H1 (cell line): ENCODE measurements around the gene SEMA4D. TPM values are rescaled to one million over a fixed set of nuclear protein-coding genes. Genes with fewer than 3 reads are reported as not detected.

Experiments
- CTCF ChIA-PET: fragments of 300-600 bp; sonication (Branson Sonifier 250); formaldehyde crosslinking; loops from one replicate; lab custom pipeline; 2021; ENCODE audit not compliant: partially characterized antibody; lab: Charles Lee
- POLR2A ChIA-PET: fragments of 300-600 bp; sonication (Branson Sonifier 250); formaldehyde crosslinking; loops from one replicate; lab custom pipeline; 2021; ENCODE audit warnings: inconsistent platforms; ENCODE audit not compliant: partially characterized antibody; lab: Charles Lee
- DNase-seq, 2 experiments: peaks; one replicate each; pipeline versions ENCODE4 v3.0.0 to v3.0.0-alpha.2; 2010 to 2022; ENCODE audit warnings: low spot score in 2 of 2, low read depth in 1 of 2, mixed read lengths in 1 of 2
- FAIRE-seq: peaks from 2 replicates; lab custom pipeline; 2011; peaks lifted over from hg19 to GRCh38; lab: Jason Lieb, UNC
- H2AFZ ChIP-seq: 2 replicates; pipeline ENCODE4 v1.8.1; 2012; ENCODE audit warnings: low read length, inconsistent platforms
- H2AK5ac ChIP-seq: 2 replicates; pipeline ENCODE4 v1.6.1; 2013; ENCODE audit warnings: low read depth, low read length
- H2BK120ac ChIP-seq: replicated peaks from 2 replicates; pipeline ENCODE3; 2013; ENCODE audit warnings: low read depth, low read length, inconsistent platforms
- H2BK12ac ChIP-seq: 2 replicates; pipeline ENCODE4 v1.6.1; 2013; ENCODE audit warnings: low read depth, low read length
- H2BK15ac ChIP-seq: 2 replicates; pipeline ENCODE4 v1.6.1; 2013; ENCODE audit warnings: low read length
- H2BK20ac ChIP-seq: 2 replicates; pipeline ENCODE4 v1.6.1; 2013; ENCODE audit warnings: low read length
- H2BK5ac ChIP-seq: 2 replicates; pipeline ENCODE4 v1.6.1; 2013; ENCODE audit warnings: low read depth, low read length
- H3K14ac ChIP-seq: 2 replicates; pipeline ENCODE4 v1.6.1; 2013; ENCODE audit warnings: inconsistent platforms; ENCODE audit not compliant: insufficient read length
- H3K18ac ChIP-seq: 2 replicates; pipeline ENCODE4 v1.6.1; 2013; ENCODE audit warnings: low read length; ENCODE audit errors: extremely low read depth
- H3K23ac ChIP-seq: 2 replicates; pipeline ENCODE4 v1.6.1; 2013; ENCODE audit warnings: inconsistent platforms; ENCODE audit not compliant: insufficient read length
- H3K23me2 ChIP-seq: 2 replicates; pipeline ENCODE4 v1.6.1; 2013; ENCODE audit warnings: low read depth, low read length
- H3K27ac ChIP-seq: 2 replicates; pipeline ENCODE4 v1.6.1; 2011; ENCODE audit warnings: low read depth, low read length, inconsistent platforms
- H3K27me3 ChIP-seq, 4 experiments: replicated peaks in 1 of 4; 1 replicate in 1 of 4; 2 replicates in 3 of 4; pipeline versions ENCODE4 v1.6.1 to v1.8.1; 2011 to 2013; ENCODE audit warnings: low read length in 3 of 4, mild to moderate bottlenecking in 3 of 4, inconsistent platforms in 2 of 4, mixed read lengths in 2 of 4, moderate library complexity in 1 of 4; ENCODE audit not compliant: control insufficient read depth in 3 of 4, insufficient read depth in 3 of 4; ENCODE audit errors: extremely low read depth in 1 of 4
- H3K36me3 ChIP-seq, 4 experiments: 2 replicates each; pipeline versions ENCODE4 v1.6.1 to v1.8.1; 2011 to 2013; ENCODE audit warnings: mild to moderate bottlenecking in 4 of 4, low read length in 3 of 4, moderate library complexity in 2 of 4, control low read depth in 1 of 4, inconsistent platforms in 1 of 4; ENCODE audit not compliant: insufficient read depth in 4 of 4, control insufficient read depth in 2 of 4
- H3K4ac ChIP-seq: replicated peaks from 2 replicates; pipeline ENCODE3; 2013; ENCODE audit warnings: low read length, low read depth, mixed read lengths, inconsistent platforms; ENCODE audit not compliant: insufficient read length
- H3K4me1 ChIP-seq, 4 experiments: replicated peaks in 1 of 4; 1 replicate in 1 of 4; 2 replicates in 3 of 4; pipeline versions ENCODE4 v1.6.1 to v1.8.1; 2011 to 2013; ENCODE audit warnings: low read length in 3 of 4, inconsistent platforms in 2 of 4, mixed read lengths in 1 of 4; ENCODE audit not compliant: insufficient read depth in 4 of 4, control insufficient read depth in 3 of 4
- H3K4me2 ChIP-seq, 2 experiments: 2 replicates each; pipeline versions ENCODE4 v1.6.1 to v1.8.1; 2011 to 2013; ENCODE audit warnings: low read depth in 2 of 2, low read length in 2 of 2, control low read depth in 1 of 2, inconsistent platforms in 1 of 2, mild to moderate bottlenecking in 1 of 2; ENCODE audit not compliant: insufficient read depth in 1 of 2
- H3K4me3 ChIP-seq, 4 experiments: fragments of 200-600, 300-600 bp in 1 of 4; sonication (generic), shearing (Covaris generic), sonication (Bioruptor Twin) in 1 of 4; 2 replicates each; pipeline versions ENCODE4 v1.5.1 to v1.8.1; 2011 to 2016; ENCODE audit warnings: low read length in 4 of 4, low read depth in 3 of 4, control low read depth in 2 of 4, inconsistent platforms in 2 of 4, mild to moderate bottlenecking in 2 of 4, mixed read lengths in 1 of 4, moderate library complexity in 1 of 4; ENCODE audit not compliant: insufficient read depth in 2 of 4; ENCODE audit errors: extremely low read depth in 1 of 4
- H3K56ac ChIP-seq: replicated peaks from 2 replicates; pipeline ENCODE3; 2013; ENCODE audit warnings: low read depth, mild to moderate bottlenecking, mixed read lengths, low read length, inconsistent platforms; ENCODE audit not compliant: insufficient read length
- H3K79me1 ChIP-seq: 2 replicates; pipeline ENCODE4 v1.6.1; 2013; ENCODE audit warnings: low read depth, low read length, control low read depth
- H3K79me2 ChIP-seq, 2 experiments: 2 replicates each; pipeline versions ENCODE4 v1.6.1 to v1.8.1; 2012 to 2013; ENCODE audit warnings: low read length in 2 of 2, mild to moderate bottlenecking in 2 of 2, inconsistent platforms in 1 of 2; ENCODE audit not compliant: insufficient read depth in 2 of 2, control insufficient read depth in 1 of 2
- H3K9ac ChIP-seq, 4 experiments: replicated peaks in 1 of 4; 1 replicate in 1 of 4; 2 replicates in 3 of 4; pipeline versions ENCODE4 v1.6.1 to v1.8.1; 2011 to 2013; ENCODE audit warnings: low read depth in 3 of 4, low read length in 3 of 4, control low read depth in 2 of 4, mild to moderate bottlenecking in 2 of 4, moderate library complexity in 2 of 4, inconsistent platforms in 1 of 4; ENCODE audit errors: extremely low read depth in 1 of 4
- H3K9me3 ChIP-seq, 2 experiments: 2 replicates each; pipeline versions ENCODE4 v1.6.1 to v1.8.1; 2012 to 2013; ENCODE audit warnings: mild to moderate bottlenecking in 2 of 2, moderate library complexity in 2 of 2, control low read depth in 1 of 2, inconsistent platforms in 1 of 2, low read depth in 1 of 2, low read length in 1 of 2, mixed read lengths in 1 of 2; ENCODE audit not compliant: insufficient read depth in 2 of 2
- H4K20me1 ChIP-seq, 2 experiments: replicated peaks in 1 of 2; 2 replicates each; pipeline versions ENCODE3 to v1.8.1; 2011 to 2013; ENCODE audit warnings: inconsistent platforms in 2 of 2, low read length in 2 of 2, mild to moderate bottlenecking in 1 of 2; ENCODE audit not compliant: insufficient read depth in 2 of 2, control insufficient read depth in 1 of 2
- H4K5ac ChIP-seq: 2 replicates; pipeline ENCODE4 v1.6.1; 2013; ENCODE audit warnings: low read length, low read depth, mixed read lengths, inconsistent platforms; ENCODE audit not compliant: insufficient read length
- H4K8ac ChIP-seq: 2 replicates; pipeline ENCODE4 v1.8.0; 2013; ENCODE audit warnings: mild to moderate bottlenecking, moderate library complexity, low read length, inconsistent platforms; ENCODE audit not compliant: insufficient read depth; ENCODE audit errors: extremely low read depth
- H4K91ac ChIP-seq: replicated peaks from 2 replicates; pipeline ENCODE3; 2013; ENCODE audit warnings: low read length, mixed read lengths, inconsistent platforms; ENCODE audit not compliant: insufficient read length
- BCL11A ChIP-seq, 2 experiments: IDR thresholded peaks; one replicate each; pipeline ENCODE4 v1.6.1; 2011; ENCODE audit warnings: low read depth in 2 of 2, low read length in 2 of 2, mild to moderate bottlenecking in 2 of 2
- CTCF ChIP-seq, 3 experiments: IDR thresholded peaks; 1 replicate in 2 of 3; 2 replicates in 1 of 3; pipeline versions ENCODE4 v1.5.1 to v1.6.1; 2011; ENCODE audit warnings: low read length in 3 of 3, mild to moderate bottlenecking in 3 of 3, inconsistent platforms in 2 of 3, low read depth in 1 of 3, moderate library complexity in 1 of 3; ENCODE audit not compliant: insufficient read depth in 1 of 3; ENCODE audit errors: control extremely low read depth in 1 of 3
- MAFK ChIP-seq: IDR thresholded peaks from 2 replicates; pipeline ENCODE4 v1.6.1; 2012; ENCODE audit warnings: low read depth, mild to moderate bottlenecking, improper control_type of control experiment, low read length
- RNF2 ChIP-seq: fragments of 200-900, 300-1000 bp; sonication (generic); IDR thresholded peaks from 2 replicates; pipeline ENCODE4 v1.7.1; 2016; ENCODE audit warnings: borderline replicate concordance, low read depth, mild to moderate bottlenecking, antibody characterized with exemption, low read length; ENCODE audit not compliant: poor library complexity, severe bottlenecking; ENCODE audit errors: missing control alignments
- SP2 ChIP-seq: IDR thresholded peaks from 2 replicates; pipeline ENCODE4 v1.6.1; 2012; ENCODE audit warnings: mild to moderate bottlenecking, low read length, inconsistent platforms
- WGBS, 2 experiments: shearing (Covaris generic) in 1 of 2; methylation state at CpG; one replicate each; pipeline versions ENCODE4 v1.1.6 to v1.1.7; 2013 to 2015; ENCODE audit warnings: low lambda C conversion rate in 2 of 2, mixed read lengths in 2 of 2, inconsistent platforms in 1 of 2, low coverage in 1 of 2, missing lambda C conversion rate in 1 of 2; ENCODE audit not compliant: insufficient replicate concordance in 2 of 2, insufficient coverage in 1 of 2, insufficient read length in 1 of 2; ENCODE audit errors: extremely low coverage in 1 of 2, missing lambda C conversion rate in 1 of 2; 5-methylcytosine and 5-hydroxymethylcytosine counted together
- polyA plus RNA-seq, 7 experiments: library from polyadenylated mRNA; depleted of rRNA in 3 of 7; stranded (reverse) in 5 of 7; unstranded in 2 of 7; fragments of >200 nt in 5 of 7; fragments of 200-250 nt in 2 of 7; gene quantifications; 1 replicate in 5 of 7; 2 replicates in 1 of 7; 4 replicates in 1 of 7; pipeline versions ENCODE4 v1.2.1 to v1.2.3, GENCODE V29; 2011 to 2013; ENCODE audit warnings: missing spikeins in 2 of 7, mixed read lengths in 2 of 7
- total RNA-seq: library from RNA; stranded (reverse); fragmentation: NEBNext Ultra II Directional; extraction: Animal tissue kit (Norgen Biotek cat#: 25700); gene quantifications from 2 replicates; pipeline ENCODE4 v1.2.1, GENCODE V29; 2021

SEMA4D gene
- total and polyA plus RNA-seq, 2 of the 8 experiments (the other 6 are each of a cell fraction or from before 2014, with no cell fraction given), result 21.0 to 70.4 TPM

GRCh38 chr9:89419978-89420394, 77.9 kb downstream of the SEMA4D start:
- CTCF ChIA-PET, result interaction anchor here (2.2 kb wide), 1 partner anchor 9 kb away, joined by 11 read pairs; no protein-coding TSS in a partner anchor
- Histone ChIP-seq H3K18ac (no peak overlapping the region), H4K8ac (no peak overlapping the region), H3K23ac (no peak overlapping the region), H4K91ac (no peak overlapping the region), H2BK5ac (no peak overlapping the region), H3K9me3 (peaks cover 3 to 4% of the 10 kb centered on the region in 2 experiments; a peak in 2 of 4 replicates), H2BK120ac (no peak overlapping the region), H2AK5ac (no peak overlapping the region), H3K4me2 (no peak overlapping the region), H3K36me3 (no peaks in the 10 kb centered on the region), H3K27ac (no peak overlapping the region), H2AFZ (no peak overlapping the region), H2BK20ac (no peak overlapping the region), H3K4me1 (peaks cover 0 to 2% (median 0%) of the 10 kb centered on the region in 4 experiments; a peak in 1 of 7 replicates), H3K4me3 (no peak overlapping the region), H2BK12ac (no peak overlapping the region), H3K27me3 (no peaks in the 10 kb centered on the region; a peak in 1 of 7 replicates), H3K23me2 (no peaks in the 10 kb centered on the region; the same call in none of the 2 replicates), H3K79me1 (peaks cover 11% of the 10 kb centered on the region; the same call in 1 of the 2 replicates), H4K5ac (no peak overlapping the region), H2BK15ac (no peak overlapping the region), H3K79me2 (peaks cover 0 to 40% of the 10 kb centered on the region in 2 experiments; a peak in 2 of 4 replicates), H3K4ac (no peak overlapping the region), H3K14ac (no peak overlapping the region), H3K56ac (no peak overlapping the region), H3K9ac (no peak overlapping the region), H4K20me1 (peaks cover 2 to 7% of the 10 kb centered on the region in 2 experiments)
- WGBS, 2 experiments, result 90% methylated on average over 6 of the region's 6 CpGs; no CpG with 5 or more reads in 1 of the 2 experiments
- DNase-seq (no peak), FAIRE-seq (no peak)
- POLR2A ChIA-PET, result no interaction called here
- TF ChIP-seq MAFK (no peak), CTCF (IDR thresholded peaks at IDR 0.05; ENCODE audit: control extremely low read depth in 1 of 3, insufficient read depth in 1 of 3, low read depth in 1 of 3, low read length in 3 of 3) (no peak), SP2 (no peak), BCL11A (IDR thresholded peaks at IDR 0.05; ENCODE audit: low read depth in 2 of 2, low read length in 2 of 2) (no peak), RNF2 (no peak)
